C1 segment of cervical spinal cord (tissue), 14 donors: ENCODE data around the gene IL27RA.
"Not testable (repeated sequence)": the region's sequence is repeated elsewhere in the genome, so short reads cannot be mapped to it uniquely, and the experiment has no call there.

Experiments used
- DNase-seq, 14 donors: peaks; one replicate each; lab custom pipeline; 2025; lab: John Stamatoyannopoulos, UW

The IL27RA gene

DNA sequence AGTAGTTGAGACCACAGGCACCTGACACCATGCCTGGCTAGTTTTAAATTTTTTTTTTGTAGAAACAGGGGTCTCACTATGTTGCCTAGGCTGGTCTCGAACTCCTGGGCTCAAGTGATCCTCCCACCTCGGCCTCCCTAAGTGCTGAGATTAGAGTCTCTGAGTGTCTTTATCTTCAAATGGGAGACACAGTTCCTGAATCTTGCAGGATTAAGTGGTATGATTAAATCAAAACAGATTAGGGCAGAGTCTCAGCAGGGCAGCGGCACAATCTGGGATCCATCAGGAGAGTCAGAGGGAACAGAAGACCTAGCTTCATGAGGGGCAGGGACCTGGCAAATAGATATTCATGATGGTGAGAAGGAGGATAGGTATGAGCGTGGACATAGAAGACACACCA lies 2.7 kb upstream of the IL27RA start:
- DNase-seq: no peak

DNA sequence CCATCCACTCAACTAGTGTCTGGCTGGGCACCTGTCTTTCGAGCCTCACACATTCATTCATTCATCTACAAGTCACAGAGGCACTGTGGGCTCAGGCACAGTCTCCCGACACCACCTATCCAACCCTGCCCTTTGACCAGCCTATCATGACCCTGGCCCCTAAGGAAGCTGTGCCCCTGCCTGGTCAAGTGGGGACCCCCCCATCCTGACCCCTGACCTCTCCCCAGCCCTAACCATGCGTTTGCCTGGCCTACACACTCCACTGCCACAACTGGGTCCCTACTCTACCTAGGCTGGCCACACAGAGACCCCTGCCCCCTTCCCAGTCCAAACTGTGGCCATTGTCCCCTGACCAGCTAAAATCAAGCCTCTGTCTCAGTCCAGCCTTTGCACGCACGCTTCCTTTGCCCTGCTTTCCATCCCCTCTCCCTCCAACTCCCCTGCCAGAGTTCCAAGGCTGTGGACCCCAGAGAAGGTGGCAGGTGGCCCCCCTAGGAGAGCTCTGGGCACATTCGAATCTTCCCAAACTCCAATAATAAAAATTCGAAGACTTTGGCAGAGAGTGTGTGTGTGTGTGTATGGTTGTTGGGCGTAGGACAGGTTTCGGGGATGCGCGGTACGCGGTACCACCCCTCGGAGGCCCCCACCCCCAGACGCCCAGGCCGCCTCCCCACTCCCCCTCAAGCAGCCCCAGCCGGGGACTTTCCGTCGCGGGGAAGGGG lies 404 bp upstream of the IL27RA start:
- DNase-seq: no peak

DNA sequence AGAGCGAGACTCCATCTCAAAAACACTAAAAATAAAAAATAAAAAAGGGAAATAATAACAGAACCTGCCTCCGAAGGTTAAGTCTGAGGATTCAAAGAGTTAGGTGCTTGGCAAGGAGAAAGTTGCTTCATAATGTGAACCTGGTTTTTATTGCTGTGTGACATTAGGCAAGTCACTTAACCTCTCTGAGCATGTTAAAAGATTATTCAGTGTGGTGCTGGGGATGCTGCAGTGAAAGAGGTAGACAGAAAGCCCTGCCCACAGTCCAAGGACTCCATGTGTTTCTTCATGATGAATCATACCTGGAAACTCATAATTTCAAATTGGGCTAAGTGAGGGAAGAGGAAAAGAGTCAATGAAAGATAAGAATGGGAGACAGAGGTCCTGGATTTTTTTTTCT lies 2.4 kb downstream of the IL27RA start:
- no peak for DNase-seq

DNA sequence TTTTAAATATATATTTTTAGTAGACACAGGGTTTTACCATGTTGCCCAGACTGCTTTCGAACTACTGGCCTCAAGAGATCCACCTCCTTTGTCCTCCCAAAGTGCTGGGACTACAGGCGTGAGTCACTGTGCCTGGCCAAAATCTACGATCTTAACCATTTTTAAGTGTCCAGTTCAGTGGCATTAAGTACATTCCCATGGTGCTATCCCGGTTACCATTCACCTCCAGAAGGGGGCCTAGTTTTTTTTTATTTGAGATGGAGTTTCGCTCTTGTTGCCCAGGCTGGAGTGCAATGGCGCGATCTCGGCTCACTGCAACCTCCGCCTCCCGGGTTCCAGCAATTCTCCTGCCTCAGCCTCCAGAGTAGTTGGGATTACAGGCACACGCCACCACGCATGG lies 3.6 kb downstream of the IL27RA start:
- not testable (repeated sequence) for DNase-seq

DNA sequence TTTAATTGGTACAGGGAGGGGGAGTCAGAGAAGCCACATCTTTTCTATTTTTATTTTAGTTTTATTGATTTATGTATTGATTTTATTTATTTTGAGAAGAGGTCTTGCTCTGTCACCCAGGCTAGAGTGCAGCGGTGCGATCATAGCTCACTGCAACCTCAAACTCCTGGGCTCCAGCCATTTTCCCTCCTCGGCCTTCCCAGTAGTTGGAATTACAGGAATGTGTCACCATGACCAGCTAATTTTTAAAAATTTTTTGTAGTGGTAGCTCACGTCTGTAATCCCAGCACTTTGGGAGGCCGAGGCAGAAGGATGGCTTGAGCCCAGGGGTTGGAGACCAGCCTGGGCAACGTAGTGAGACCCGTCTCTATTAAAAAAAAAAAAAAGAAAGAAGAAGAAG lies 4.1 kb downstream of the IL27RA start:
- DNase-seq: no peak

DNA sequence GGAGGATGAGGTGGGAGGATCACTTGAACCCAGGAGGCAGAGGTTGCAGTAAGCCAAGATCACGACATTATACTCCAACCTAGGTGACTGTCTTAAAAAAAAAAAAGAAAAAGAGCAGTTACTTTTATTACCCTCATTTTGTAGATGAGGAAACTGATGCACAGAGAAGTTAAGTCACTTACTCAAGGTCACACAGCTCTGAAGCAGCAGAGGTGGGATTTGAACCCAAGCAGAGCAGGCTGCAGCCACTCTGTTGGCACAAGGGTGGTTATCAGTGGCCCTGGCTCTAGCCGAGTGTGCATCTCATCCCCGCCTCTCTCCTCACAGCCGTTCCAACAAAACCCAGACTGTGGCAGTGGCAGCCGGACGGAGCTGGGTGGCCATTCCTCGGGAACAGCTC lies 7.6 kb downstream of the IL27RA start:
- no peak for DNase-seq

DNA sequence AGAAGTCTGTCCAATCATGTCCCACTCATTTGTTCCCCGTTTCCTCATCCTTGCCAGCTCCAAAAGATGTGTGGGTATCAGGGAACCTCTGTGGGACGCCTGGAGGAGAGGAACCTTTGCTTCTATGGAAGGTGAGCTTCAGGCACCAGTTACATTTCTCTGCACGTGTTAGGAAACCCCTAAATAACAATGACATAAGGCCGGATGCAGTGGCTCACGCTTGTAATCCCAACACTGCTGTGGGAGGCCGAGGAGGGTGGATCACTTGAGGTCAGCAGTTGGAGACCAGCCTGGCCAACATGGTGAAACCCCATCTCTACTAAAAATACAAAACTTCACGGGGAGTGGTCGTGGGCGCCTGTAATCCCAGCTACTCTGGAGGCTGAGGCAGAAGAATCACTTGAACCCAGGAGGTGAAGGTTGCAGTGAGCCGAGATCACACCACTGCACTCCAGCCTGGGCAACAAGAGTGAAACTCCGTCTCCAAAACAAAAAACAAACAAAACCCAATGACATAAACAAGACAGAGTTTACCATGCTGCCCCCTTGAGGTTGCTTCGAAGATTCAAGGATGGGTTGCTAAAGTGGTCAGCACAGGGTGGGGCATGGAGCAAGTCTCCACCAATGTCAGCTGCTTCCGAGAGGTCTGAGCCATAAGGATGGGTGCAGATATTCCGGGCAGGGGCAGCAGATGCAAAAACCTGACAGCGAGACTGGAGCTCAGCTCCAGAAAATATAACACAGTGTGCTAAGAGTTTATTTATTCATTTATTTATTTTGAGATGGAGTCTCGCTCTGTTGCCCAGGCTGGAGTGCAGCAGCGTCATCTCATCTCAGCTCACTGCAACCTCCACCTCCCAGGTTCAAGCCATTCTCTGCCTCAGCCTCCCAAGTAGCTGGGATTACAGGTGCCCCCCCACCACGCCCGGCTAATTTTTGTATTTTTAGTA lies 11.4 kb downstream of the IL27RA start:
- DNase-seq: peak in 6 of 14 donors; percentile 1 to 42 (median 6)

DNA sequence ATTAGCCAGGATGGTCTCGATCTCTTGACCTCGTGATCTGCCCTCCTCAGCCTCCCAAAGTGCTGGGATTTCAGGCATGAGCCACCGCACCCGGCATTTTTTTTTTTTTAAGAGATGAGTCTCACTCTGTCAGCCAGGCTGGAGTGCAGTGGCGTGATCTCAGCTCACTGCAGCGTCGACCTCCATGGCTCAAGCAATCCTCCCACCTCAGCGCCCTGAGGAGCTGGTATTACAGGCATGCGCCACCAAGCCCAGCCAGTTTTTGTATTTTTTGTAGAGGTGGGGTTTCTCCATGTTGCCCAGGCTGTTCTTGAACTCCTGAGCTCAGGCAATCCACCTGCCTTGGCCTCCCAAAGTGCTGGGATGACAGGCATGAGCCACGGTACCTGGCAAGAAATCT lies 16.3 kb downstream of the IL27RA start:
- DNase-seq: not testable (repeated sequence)

DNA sequence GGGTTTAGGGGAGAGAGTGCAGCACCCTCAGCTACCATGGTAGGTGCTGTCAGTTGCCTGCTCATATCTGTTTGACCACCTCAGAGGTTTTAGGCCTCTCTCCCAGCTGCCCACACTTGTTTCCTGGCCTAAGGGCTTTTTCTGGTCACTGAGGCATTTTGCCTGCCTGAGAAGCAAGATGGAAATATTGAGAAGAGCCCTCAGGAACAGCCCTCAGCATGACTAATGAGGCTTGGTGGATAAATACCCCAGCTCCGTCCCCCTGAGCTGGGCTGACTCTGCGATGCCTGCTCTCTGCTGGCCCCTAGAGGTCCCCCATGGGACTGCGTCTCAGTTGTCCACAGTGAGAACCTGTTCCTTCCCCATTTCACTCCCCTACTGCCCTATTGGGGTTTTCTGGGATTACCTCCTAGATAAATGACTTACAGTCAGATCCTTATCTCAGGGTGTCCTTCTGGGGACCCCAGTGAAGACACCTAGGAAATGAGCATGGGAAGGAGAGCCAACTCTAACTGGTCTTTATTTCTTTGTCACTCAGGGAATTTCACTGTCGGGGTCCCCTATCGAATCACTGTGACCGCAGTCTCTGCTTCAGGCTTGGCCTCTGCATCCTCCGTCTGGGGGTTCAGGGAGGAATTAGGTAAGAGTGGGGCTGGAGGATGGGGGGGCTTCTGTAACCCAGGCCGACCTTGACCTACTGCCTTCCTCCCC lies 17.0 kb downstream of the IL27RA start:
- DNase-seq: no peak

DNA sequence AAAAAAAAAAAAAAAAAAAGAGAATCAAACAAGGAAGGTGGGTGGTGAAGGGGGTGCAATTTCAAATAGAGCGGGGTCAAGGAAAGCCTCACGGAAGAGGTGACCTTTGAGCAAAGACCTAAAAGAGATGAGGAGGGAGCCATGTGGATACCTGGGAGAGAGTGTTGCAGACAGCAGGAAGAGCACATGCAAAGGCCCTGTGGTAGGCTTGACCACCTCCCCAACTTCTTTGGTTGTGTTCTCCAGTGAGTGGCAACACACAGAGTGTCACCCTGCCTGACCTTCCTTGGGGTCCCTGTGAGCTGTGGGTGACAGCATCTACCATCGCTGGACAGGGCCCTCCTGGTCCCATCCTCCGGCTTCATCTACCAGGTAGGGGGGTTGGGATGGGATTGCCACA lies 18.9 kb downstream of the IL27RA start:
- no peak for DNase-seq

DNA sequence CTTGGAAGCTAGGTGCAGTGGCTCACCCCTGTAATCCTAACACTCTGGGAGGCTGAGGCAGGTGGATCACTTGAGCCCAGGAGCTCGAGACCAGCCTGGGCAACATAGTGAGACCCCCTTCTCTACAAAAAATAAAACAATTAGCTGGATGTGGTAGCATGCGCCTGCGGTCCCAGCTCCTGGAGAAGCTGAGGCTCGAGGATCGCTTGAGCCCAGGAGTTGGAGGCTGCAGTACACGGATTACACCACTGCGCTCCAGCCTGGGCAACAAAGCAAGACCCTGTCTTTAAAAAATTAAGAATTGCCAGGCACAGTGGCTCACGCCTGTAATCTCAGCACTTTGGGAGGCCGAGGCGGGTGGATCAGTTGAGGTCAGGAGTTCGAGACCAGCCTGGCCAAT lies 19.4 kb downstream of the IL27RA start:
- not testable (repeated sequence) for DNase-seq

DNA sequence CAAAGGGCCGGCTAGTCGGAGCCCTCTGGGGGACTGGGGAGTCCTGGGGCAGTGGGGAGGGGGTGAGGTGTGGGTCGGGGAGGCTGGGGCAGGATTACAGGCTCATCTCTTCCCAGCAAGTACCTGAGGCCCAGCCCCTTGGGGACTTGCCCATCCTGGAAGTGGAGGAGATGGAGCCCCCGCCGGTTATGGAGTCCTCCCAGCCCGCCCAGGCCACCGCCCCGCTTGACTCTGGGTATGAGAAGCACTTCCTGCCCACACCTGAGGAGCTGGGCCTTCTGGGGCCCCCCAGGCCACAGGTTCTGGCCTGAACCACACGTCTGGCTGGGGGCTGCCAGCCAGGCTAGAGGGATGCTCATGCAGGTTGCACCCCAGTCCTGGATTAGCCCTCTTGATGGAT lies 20.4 kb downstream of the IL27RA start:
- no peak for DNase-seq

DNA sequence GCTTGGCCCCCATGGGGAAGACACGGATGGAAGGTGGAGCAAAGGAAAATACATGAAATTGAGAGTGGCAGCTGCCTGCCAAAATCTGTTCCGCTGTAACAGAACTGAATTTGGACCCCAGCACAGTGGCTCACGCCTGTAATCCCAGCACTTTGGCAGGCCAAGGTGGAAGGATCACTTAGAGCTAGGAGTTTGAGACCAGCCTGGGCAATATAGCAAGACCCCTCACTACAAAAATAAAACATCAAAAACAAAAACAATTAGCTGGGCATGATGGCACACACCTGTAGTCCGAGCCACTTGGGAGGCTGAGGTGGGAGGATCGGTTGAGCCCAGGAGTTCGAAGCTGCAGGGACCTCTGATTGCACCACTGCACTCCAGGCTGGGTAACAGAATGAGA lies 20.9 kb downstream of the IL27RA start:
- DNase-seq: no peak

DNA sequence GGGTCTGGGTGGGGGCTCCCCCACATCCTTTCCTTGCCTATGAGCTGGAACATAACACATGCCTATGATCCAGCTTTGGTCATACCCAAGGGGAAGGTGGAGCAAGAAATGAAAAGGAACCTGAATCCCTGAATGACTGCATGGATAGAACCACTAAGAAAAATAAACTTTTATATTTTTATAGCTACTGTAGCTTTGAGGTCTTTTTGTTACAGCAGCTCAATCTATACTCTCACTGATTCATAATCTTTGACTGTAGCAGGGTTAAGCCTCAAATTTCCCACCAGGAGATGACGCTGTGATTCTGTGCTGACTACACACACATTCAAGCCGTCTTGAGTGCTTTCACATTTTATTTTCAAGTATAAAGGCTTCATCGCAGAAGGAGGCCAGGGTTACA lies 21.5 kb downstream of the IL27RA start:
- DNase-seq: no peak

DNA sequence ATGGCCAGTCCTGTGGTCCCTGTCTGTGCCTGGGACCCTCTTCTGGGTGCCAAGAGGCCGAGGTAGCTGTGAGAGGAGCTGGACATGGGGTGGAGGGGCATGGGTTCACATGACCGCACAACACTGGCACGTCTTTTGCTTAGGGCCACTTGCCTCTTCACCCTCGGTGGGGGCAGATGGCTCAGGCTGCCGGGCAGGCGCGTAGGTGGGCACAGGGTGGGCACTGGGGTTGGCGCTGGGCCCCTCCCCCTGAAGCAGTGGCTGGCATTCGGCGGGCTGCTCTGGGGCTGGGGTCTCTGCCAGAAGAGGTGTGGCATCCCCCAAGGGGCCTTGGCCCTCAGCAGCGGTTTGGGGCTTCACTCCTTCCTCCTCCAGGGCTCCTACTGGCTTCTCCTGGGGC lies 21.9 kb downstream of the IL27RA start:
- DNase-seq: no peak

DNA sequence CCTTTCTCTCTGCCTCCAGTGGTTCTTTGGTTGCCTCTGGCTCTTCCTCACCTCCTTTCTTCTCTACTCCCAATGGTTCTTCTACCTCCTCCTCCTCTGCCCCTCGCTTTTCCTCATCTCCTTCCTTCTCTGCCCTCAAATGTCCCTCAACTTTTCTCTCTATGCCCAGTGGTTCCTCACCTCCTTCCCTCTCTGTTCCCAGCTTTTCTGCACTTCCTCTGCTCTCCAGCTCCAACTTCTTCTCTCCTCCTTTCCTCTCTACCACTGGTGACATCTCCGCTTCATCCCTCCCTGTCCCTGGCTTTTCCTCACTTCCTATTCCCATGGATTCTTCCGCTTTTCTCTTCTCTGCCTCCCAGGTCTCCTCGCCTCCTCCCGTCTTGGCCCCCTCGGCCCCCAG lies 22.5 kb downstream of the IL27RA start:
- DNase-seq: no peak

DNA sequence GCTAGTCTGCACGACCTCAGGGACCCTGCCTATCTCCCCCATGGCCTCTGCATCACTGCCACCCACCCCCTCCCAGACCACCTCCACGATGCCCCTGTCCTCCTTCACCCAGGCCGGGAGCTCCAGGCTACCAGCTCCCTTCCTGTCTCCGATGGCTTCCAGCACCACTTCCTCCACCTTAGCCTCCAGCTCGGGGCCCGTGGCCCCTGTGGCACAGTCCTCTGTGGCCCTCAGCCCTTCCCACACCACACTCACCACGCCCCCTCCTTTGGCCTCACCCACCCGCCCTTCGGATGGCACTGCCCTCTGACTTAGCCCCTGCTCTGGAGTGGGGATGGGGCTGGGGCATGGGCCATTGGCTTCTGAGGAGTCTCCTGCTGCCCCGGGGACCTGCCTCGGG lies 23.2 kb downstream of the IL27RA start:
- DNase-seq: no peak

DNA sequence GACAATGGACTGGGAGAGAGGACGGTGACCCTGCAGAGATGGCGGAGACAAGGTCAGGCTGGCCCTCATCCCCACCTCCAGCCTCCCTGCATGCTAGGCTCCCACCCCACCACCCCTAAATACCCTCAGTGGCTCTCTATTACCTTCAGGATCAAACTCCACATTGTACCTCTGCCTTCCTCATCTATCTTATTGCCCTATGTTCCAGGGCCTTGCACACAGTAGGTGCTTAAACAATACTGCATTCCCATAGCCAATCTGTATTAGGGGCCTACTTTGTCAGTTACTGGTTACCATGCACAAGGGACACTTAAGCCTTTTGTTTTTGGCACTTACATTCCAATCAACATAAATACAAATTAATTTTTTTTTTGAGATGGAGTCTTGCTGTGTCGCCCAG lies 23.8 kb downstream of the IL27RA start:
- no peak for DNase-seq

DNA sequence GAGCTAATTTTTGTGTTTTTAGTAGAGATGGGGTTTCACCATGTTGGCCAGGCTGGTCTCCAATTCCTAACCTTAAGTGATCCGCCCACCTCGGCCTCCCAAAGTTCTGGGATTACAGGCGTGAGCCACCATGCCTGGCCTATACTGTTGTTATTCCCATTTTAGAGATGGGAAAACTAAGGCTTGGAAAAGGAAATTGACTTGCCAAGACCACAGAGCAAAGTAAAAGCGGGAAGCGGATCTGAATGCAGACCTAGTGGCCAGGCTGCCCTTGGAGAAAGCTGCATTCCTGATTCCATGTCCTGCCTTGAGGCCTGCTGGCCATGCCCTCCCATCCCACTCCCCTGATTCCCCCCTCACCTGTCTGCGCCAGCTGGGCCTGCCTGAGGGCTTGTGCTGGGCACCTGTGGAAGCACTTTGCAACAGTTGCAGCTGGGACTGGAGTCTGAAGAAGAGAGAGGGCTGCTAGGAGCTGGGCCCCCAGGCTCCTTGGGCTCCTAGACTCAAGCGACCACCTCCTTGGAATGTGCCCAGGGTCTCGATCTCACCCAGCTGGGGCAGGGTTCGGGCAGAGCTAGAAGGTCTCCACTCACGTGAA lies 24.6 kb downstream of the IL27RA start:
- DNase-seq: no peak

DNA sequence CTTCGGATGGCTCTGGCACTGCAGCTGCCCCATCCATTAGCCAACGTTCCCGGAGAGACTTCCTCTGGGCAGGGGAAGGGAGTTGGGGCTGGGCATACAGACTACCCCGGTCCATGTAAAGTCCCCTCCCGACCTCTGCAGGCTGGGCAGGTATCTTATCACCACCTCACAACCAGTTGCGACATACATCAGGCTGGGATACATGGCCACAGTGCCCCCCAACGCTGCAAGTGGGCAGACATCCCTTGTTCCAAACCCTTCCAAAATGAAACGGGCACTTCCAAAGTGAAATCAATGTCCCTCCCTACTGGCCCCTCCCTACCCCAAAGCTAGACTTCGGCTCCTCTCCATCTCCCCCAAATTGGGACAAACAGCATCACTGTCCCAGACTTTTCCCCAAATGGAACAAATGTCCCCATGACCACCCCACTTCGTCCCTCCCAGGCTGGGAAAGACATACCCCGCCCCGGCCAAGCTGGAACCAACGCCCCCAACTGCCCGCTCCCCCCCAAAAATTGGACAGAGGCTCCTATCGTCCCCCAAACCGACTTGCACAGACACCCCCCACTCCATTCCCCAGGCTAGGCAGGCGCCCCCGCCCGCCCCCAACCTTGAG lies 25.3 kb downstream of the IL27RA start:
- DNase-seq: no peak
